ENCODE results near the gene ITM2C.

The ITM2C gene

DNA sequence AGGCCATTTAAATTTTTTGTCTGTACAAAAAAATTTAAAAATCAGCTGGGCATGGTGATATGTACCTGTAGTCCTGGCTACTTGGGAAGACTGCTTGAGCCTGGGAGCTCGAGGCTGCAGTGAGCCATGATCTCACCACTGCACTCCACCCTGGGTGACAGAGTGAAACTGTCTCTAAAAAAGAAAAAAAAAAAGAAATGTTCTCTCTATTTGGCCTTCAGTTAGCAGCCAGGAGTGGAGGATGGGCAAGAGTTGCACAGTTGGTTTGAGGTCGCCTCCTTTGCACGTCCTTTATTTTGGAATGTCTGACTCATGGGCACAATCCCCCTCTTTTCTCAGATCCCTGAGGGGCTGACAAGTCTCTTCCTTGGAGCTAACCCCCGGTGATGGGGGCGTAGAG is 26.3 kb downstream of the ITM2C start:
- DNase-seq (ENCODE audit: low read depth, low spot score) = no peak

DNA sequence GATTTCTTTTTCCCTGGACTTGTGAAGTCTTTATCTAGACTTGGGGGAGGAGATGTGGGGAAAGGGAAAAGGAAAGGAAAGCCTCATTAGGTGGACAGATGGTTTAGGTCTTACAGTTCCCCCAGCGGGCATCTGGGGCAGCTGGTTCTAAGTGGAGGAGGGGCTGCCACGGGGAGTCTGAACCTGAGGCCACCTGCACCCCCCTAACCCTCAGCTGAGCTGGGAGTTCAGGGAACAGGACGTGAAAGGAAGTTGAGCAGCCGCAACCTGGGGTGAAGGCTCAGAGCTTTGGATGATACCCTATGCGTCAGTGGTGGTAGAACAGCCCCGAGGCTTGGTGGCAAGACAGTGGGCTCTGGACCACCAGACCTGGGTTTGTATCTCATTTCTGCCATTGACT is 26.8 kb downstream of the ITM2C start:
- DNase-seq (ENCODE audit: low read depth, low spot score) = no peak

DNA sequence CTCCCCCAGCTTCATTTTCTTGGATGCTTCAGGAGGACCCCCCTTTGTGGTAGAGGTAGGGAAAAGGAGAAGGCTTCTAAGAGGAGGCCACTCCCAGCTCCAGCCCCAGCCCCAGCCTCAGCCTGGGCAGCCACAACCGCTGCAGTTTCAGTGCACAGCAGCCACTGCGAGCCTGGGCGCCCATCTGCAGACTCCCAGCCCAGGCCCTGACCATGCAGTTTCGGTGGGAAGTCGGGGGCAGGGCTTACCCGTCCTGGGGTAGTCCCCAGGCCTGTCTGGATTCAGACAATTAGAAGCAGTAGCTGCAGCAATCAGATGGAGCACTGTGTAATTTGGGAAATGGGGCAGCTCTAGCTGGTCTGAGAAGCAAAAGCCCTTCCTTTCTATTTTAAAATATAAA is 28.6 kb downstream of the ITM2C start:
- no peak for DNase-seq (ENCODE audit: low read depth, low spot score)

- DNase-seq (ENCODE audit: low read depth, low spot score) = no peak
These were observed 29.4 kb downstream of the ITM2C start for GRCh38 chr2:230893841-230894781.

DNA sequence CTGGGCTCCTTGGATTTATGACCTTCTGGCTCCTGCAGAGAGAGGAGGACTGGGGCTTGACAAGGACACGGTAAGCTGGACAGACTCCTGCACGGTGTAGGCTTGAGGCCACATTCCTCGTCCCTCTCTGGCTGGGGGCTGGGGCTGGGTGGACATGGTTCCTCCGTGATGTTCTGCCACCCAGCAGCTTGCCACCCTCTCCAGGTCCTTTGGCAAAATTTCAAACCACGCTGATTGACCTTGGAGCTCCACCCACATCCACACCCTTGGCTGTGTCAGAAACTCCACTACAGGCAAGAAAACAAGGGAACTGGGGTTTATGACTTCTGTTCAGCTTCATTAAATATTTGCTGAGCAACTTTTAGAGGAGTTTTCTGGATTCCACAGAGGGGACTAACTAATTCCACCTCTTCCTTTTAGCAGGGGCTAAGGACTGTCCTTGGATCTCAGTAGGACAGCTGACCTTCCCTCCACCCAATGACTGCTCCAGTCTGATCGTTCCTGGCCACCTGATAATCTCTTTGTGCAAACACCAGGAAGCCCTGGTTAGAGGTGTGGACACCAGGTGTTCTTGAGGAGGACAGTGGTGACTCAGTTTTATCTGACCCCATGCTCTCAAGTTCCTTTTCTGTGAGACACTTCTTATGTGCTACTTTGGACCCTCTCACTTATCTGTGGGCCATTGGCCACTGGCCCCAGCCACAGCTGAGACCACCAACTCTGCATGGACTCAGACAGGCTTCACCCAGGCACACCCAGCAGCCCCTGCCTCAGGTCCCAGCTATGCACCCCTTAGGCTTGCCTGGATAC is 31.0 kb downstream of the ITM2C start:
- DNase-seq (ENCODE audit: low read depth, low spot score) = no peak

GRCh38 chr2:230896346-230897115 is 31.8 kb downstream of the ITM2C start:
- DNase-seq (ENCODE audit: low read depth, low spot score) = no peak

GRCh38 chr2:230898016-230898712 is 33.4 kb downstream of the ITM2C start:
- no peak for DNase-seq (ENCODE audit: low read depth, low spot score)

GRCh38 chr2:230898713-230899091 is 34.0 kb downstream of the ITM2C start:
- DNase-seq (ENCODE audit: low read depth, low spot score) = no peak

- no peak for DNase-seq (ENCODE audit: low read depth, low spot score)
These were observed 34.5 kb downstream of the ITM2C start for GRCh38 chr2:230899287-230899686.

GRCh38 chr2:230899786-230900185 is 35.0 kb downstream of the ITM2C start:
- no peak for DNase-seq (ENCODE audit: low read depth, low spot score)

- DNase-seq (ENCODE audit: low read depth, low spot score) = no peak
These were observed 35.7 kb downstream of the ITM2C start for GRCh38 chr2:230900336-230900995.

- DNase-seq (ENCODE audit: low read depth, low spot score) = no peak
These were observed 36.3 kb downstream of the ITM2C start for GRCh38 chr2:230901006-230901405.

- DNase-seq (ENCODE audit: low read depth, low spot score) = peak; percentile 20
These were observed 37.6 kb downstream of the ITM2C start for GRCh38 chr2:230902180-230902899.

- DNase-seq (ENCODE audit: low read depth, low spot score) = no peak
These were observed 38.7 kb downstream of the ITM2C start for GRCh38 chr2:230903231-230904150.

- DNase-seq (ENCODE audit: low read depth, low spot score) = no peak
These were observed 40.2 kb downstream of the ITM2C start for GRCh38 chr2:230904856-230905447.

- DNase-seq (ENCODE audit: low read depth, low spot score) = no peak
These were observed 41.0 kb downstream of the ITM2C start for GRCh38 chr2:230905448-230906421.

- no peak for DNase-seq (ENCODE audit: low read depth, low spot score)
These were observed 41.9 kb downstream of the ITM2C start for GRCh38 chr2:230906471-230907230.
